Suprapubic skin (tissue), 4 donors: Measurements from ENCODE around the gene PXYLP1.

Experiments used
- EP300 ChIP-seq: sonication (generic); formaldehyde crosslinking; IDR thresholded peaks from one replicate; pipeline ENCODE4 v1.6.1; 2017; ENCODE audit warnings: antibody characterized with exemption
- POLR2A ChIP-seq, 2 donors: fragments of 450-650 bp; IDR thresholded peaks; one replicate each; pipeline ENCODE4 v1.6.1; 2017; ENCODE audit warnings: antibody characterized with exemption in 2 of 2, mild to moderate bottlenecking in 2 of 2, moderate library complexity in 2 of 2
- POLR2AphosphoS5 ChIP-seq, 3 donors: sonication (generic); formaldehyde crosslinking; IDR thresholded peaks; one replicate each; pipeline ENCODE4 v1.6.1; 2017; ENCODE audit warnings: antibody characterized with exemption in 3 of 3
- TF ChIP-seq, protein P1 (sequence below), 2 donors: fragments of 200-600 bp in 1 of 2; fragments of 450-650 bp in 1 of 2; sonication (generic) in 1 of 2; IDR thresholded peaks; one replicate each; pipeline ENCODE4 v1.5.1; 2016 to 2019; ENCODE audit warnings: antibody characterized with exemption in 2 of 2, mild to moderate bottlenecking in 1 of 2, moderate library complexity in 1 of 2

DNA sequence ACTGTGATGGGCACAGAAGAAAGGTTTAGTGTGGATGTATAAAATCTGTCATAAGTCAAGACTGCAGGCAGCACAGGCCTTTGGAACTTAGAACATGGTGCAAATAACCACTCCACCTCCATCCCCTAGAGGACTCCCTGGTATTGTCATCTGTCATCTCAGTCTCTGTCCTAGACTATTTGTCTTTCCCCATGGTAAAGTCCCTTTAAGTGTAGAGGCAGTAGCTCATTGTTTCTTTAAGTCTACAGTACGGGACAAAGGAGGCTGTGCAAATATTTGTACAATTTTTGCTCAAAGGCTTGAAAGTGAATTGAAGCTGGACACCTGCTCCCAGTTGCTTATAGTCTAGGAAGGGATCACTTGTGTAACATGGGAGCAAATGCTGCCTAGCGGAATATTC lies 3.2 kb upstream of the PXYLP1 start:
- TF ChIP-seq, protein P1, sequence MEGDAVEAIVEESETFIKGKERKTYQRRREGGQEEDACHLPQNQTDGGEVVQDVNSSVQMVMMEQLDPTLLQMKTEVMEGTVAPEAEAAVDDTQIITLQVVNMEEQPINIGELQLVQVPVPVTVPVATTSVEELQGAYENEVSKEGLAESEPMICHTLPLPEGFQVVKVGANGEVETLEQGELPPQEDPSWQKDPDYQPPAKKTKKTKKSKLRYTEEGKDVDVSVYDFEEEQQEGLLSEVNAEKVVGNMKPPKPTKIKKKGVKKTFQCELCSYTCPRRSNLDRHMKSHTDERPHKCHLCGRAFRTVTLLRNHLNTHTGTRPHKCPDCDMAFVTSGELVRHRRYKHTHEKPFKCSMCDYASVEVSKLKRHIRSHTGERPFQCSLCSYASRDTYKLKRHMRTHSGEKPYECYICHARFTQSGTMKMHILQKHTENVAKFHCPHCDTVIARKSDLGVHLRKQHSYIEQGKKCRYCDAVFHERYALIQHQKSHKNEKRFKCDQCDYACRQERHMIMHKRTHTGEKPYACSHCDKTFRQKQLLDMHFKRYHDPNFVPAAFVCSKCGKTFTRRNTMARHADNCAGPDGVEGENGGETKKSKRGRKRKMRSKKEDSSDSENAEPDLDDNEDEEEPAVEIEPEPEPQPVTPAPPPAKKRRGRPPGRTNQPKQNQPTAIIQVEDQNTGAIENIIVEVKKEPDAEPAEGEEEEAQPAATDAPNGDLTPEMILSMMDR (IDR thresholded peaks at IDR 0.05) = no peak
- TF ChIP-seq POLR2AphosphoS5 (IDR thresholded peaks at IDR 0.05) (no peak), POLR2A (IDR thresholded peaks at IDR 0.05) (no peak), EP300 (no peak)
